H9 (cell line): ENCODE data around the gene NRCAM. TPM values are rescaled to one million over a fixed set of nuclear protein-coding genes. Genes with fewer than 3 reads are reported as not detected.

Experiments used
- DNase-seq: peaks from one replicate; pipeline ENCODE4 v3.0.0-alpha.2; 2017
- H2AFZ ChIP-seq: one replicate; pipeline ENCODE4 v1.6.1; 2013; ENCODE audit warnings: mild to moderate bottlenecking, low read length, control low read depth, moderate library complexity
- H2AK5ac ChIP-seq: 2 replicates; pipeline ENCODE4 v1.6.1; 2013; ENCODE audit warnings: low read length, control low read depth, mixed read lengths; ENCODE audit not compliant: insufficient read length
- H2BK120ac ChIP-seq: one replicate; pipeline ENCODE4 v1.6.1; 2013; ENCODE audit warnings: low read depth, mild to moderate bottlenecking, low read length, control low read depth, inconsistent platforms; ENCODE audit not compliant: poor library complexity, severe bottlenecking
- H2BK12ac ChIP-seq: 2 replicates; pipeline ENCODE4 v1.6.1; 2013; ENCODE audit warnings: low read length, control low read depth, mixed read lengths, low read depth; ENCODE audit not compliant: insufficient read length
- H2BK15ac ChIP-seq: 2 replicates; pipeline ENCODE4 v1.6.1; 2013; ENCODE audit warnings: low read depth, low read length, control low read depth
- H2BK20ac ChIP-seq: one replicate; pipeline ENCODE4 v1.6.1; 2013; ENCODE audit warnings: low read depth, mild to moderate bottlenecking, low read length, control low read depth, inconsistent platforms; ENCODE audit not compliant: poor library complexity, severe bottlenecking
- H2BK5ac ChIP-seq: 2 replicates; pipeline ENCODE4 v1.6.1; 2013; ENCODE audit warnings: low read length, control low read depth, mixed read lengths; ENCODE audit not compliant: insufficient read length
- H3K14ac ChIP-seq: 2 replicates; pipeline ENCODE4 v1.6.1; 2013; ENCODE audit warnings: low read length, control low read depth; ENCODE audit not compliant: insufficient read depth
- H3K18ac ChIP-seq: 2 replicates; pipeline ENCODE4 v1.6.1; 2013; ENCODE audit warnings: low read depth, mild to moderate bottlenecking, mixed read lengths, low read length, control low read depth; ENCODE audit not compliant: insufficient read length
- H3K23ac ChIP-seq: 2 replicates; pipeline ENCODE4 v1.6.1; 2013; ENCODE audit warnings: low read length, control low read depth, mixed read lengths, low read depth; ENCODE audit not compliant: insufficient read length
- H3K23me2 ChIP-seq: 2 replicates; pipeline ENCODE4 v1.6.1; 2013; ENCODE audit warnings: low read depth, mild to moderate bottlenecking, mixed read lengths, low read length, control low read depth; ENCODE audit not compliant: insufficient read length, poor library complexity, severe bottlenecking
- H3K27ac ChIP-seq: 2 replicates; pipeline ENCODE4 v1.5.1; 2013; ENCODE audit warnings: low read length, control low read depth, mixed read lengths, low read depth; ENCODE audit not compliant: insufficient read length
- H3K27me3 ChIP-seq: 2 replicates; pipeline ENCODE4 v1.6.1; 2013; ENCODE audit warnings: low read length, control low read depth, inconsistent platforms; ENCODE audit not compliant: insufficient read depth
- H3K4ac ChIP-seq: 2 replicates; pipeline ENCODE4 v1.6.1; 2013; ENCODE audit warnings: low read depth, mild to moderate bottlenecking, control low read depth, inconsistent platforms, low read length, moderate library complexity
- H3K4me1 ChIP-seq: 2 replicates; pipeline ENCODE4 v1.6.1; 2013; ENCODE audit warnings: low read length, control low read depth, inconsistent platforms; ENCODE audit not compliant: insufficient read depth
- H3K4me2 ChIP-seq: 2 replicates; pipeline ENCODE4 v1.6.1; 2013; ENCODE audit warnings: low read length, control low read depth, mixed read lengths; ENCODE audit not compliant: insufficient read length, insufficient read depth
- H3K56ac ChIP-seq: 2 replicates; pipeline ENCODE4 v1.6.1; 2013; ENCODE audit warnings: low read depth, mild to moderate bottlenecking, mixed read lengths, low read length, control low read depth; ENCODE audit not compliant: insufficient read length
- H3K79me1 ChIP-seq: 2 replicates; pipeline ENCODE4 v1.6.1; 2013; ENCODE audit warnings: low read depth, mild to moderate bottlenecking, moderate library complexity, low read length, control low read depth, inconsistent platforms; ENCODE audit not compliant: insufficient read depth, poor library complexity, severe bottlenecking
- H3K79me2 ChIP-seq: 2 replicates; pipeline ENCODE4 v1.6.1; 2013; ENCODE audit warnings: low read length, control low read depth, inconsistent platforms; ENCODE audit not compliant: insufficient read depth
- H3K9ac ChIP-seq: 2 replicates; pipeline ENCODE4 v1.6.1; 2013; ENCODE audit warnings: low read length, control low read depth, mixed read lengths; ENCODE audit not compliant: insufficient read length; ENCODE audit errors: extremely low read depth
- H3K9me3 ChIP-seq: one replicate; pipeline ENCODE4 v1.6.1; 2013; ENCODE audit warnings: low read depth, low read length, inconsistent platforms; ENCODE audit not compliant: control insufficient read depth
- H3T11ph ChIP-seq: one replicate; pipeline ENCODE4 v1.6.1; 2013; ENCODE audit warnings: mild to moderate bottlenecking, low read length, control low read depth, inconsistent platforms
- H4K20me1 ChIP-seq: one replicate; pipeline ENCODE4 v1.6.1; 2013; ENCODE audit not compliant: control insufficient read depth, insufficient read length, insufficient read depth
- H4K5ac ChIP-seq: 2 replicates; pipeline ENCODE4 v1.6.1; 2013; ENCODE audit warnings: low read depth, mild to moderate bottlenecking, mixed read lengths, low read length, control low read depth; ENCODE audit not compliant: insufficient read length
- H4K8ac ChIP-seq: replicated peaks from 2 replicates; pipeline ENCODE4 v1.6.1; 2013; ENCODE audit warnings: low read length, control low read depth, mixed read lengths, low read depth; ENCODE audit not compliant: insufficient read length
- H4K91ac ChIP-seq: 2 replicates; pipeline ENCODE4 v1.6.1; 2013; ENCODE audit warnings: low read depth, mild to moderate bottlenecking, moderate library complexity, mixed read lengths, low read length, control low read depth; ENCODE audit not compliant: insufficient read length
- H3K27ac Mint-ChIP-seq, 3 experiments: 2 replicates in 2 of 3; 3 replicates in 1 of 3; pipeline ENCODE4 v1.8.0; 2020 to 2021; ENCODE audit warnings: mixed read lengths in 3 of 3, mild to moderate bottlenecking in 1 of 3, moderate library complexity in 1 of 3
- H3K27me3 Mint-ChIP-seq: 2 replicates; pipeline ENCODE4 v1.8.0; 2021; ENCODE audit warnings: low read depth, mild to moderate bottlenecking, moderate library complexity, mixed read lengths
- H3K36me3 Mint-ChIP-seq, 3 experiments: 2 replicates in 2 of 3; 3 replicates in 1 of 3; pipeline ENCODE4 v1.8.0; 2020 to 2021; ENCODE audit warnings: low read depth in 3 of 3, mixed read lengths in 3 of 3; ENCODE audit not compliant: insufficient read depth in 1 of 3
- H3K4me1 Mint-ChIP-seq, 2 experiments: 2 replicates each; pipeline ENCODE4 v1.8.0; 2020; ENCODE audit warnings: mixed read lengths in 2 of 2
- H3K4me3 Mint-ChIP-seq, 2 experiments: 2 replicates in 1 of 2; 3 replicates in 1 of 2; pipeline ENCODE4 v1.8.0; 2020 to 2021; ENCODE audit warnings: mild to moderate bottlenecking in 2 of 2, mixed read lengths in 2 of 2, moderate library complexity in 1 of 2
- H3K9me3 Mint-ChIP-seq, 2 experiments: 2 replicates in 1 of 2; 3 replicates in 1 of 2; pipeline ENCODE4 v1.8.0; 2020; ENCODE audit warnings: mild to moderate bottlenecking in 2 of 2, mixed read lengths in 2 of 2, moderate library complexity in 1 of 2
- CTCF ChIP-seq: fragments of 200-600 bp; sonication (generic); conservative IDR thresholded peaks from 3 replicates; pipeline ENCODE4 v1.8.0; 2021; ENCODE audit warnings: antibody characterized with exemption, mild to moderate bottlenecking
- WGBS: extraction: QIAGEN DNeasy Blood & Tissue Kit; methylation state at CpG from one replicate; pipeline ENCODE4 v1.1.7; 2013; ENCODE audit warnings: missing lambda C conversion rate, low lambda C conversion rate, mixed read lengths; ENCODE audit not compliant: insufficient read length; ENCODE audit errors: extremely low coverage; 5-methylcytosine and 5-hydroxymethylcytosine counted together
- total RNA-seq: library from RNA; stranded (reverse); gene quantifications from 2 replicates; pipeline ENCODE4 v1.2.1, GENCODE V29; 2021

The NRCAM gene
- total RNA-seq, 1 experiment from 2014 or later, result 2.3 TPM

- H3K4ac ChIP-seq, result no peak overlapping the region
- Mint-ChIP-seq H3K9me3 (no peaks in the 10 kb centered on the region), H3K4me3 (no peak overlapping the region), H3K27ac (no peak overlapping the region), H3K36me3 (no peaks in the 10 kb centered on the region; a peak in 1 of 7 replicates), H3K4me1 (peaks cover 15 to 22% of the 10 kb centered on the region in 2 experiments), H3K27me3 (no peaks in the 10 kb centered on the region)
- H2BK20ac ChIP-seq, result no peak overlapping the region
- H2BK12ac ChIP-seq, result no peak overlapping the region
- H3K23ac ChIP-seq, result no peak overlapping the region
- H2BK120ac ChIP-seq, result no peak overlapping the region
- H3K14ac ChIP-seq, result no peak overlapping the region
- H3K27ac ChIP-seq, result no peak overlapping the region
- H3K79me1 ChIP-seq, result no peaks in the 10 kb centered on the region
- no peak overlapping the region for H4K91ac ChIP-seq
- no peak overlapping the region for H4K8ac ChIP-seq
- H3T11ph ChIP-seq, result no peak overlapping the region
- no peak overlapping the region for H3K18ac ChIP-seq
- no peak overlapping the region for H2AK5ac ChIP-seq
- DNase-seq, result no peak
- no peaks in the 10 kb centered on the region for H4K20me1 ChIP-seq
- H2BK15ac ChIP-seq, result no peak overlapping the region
- H3K4me2 ChIP-seq, result no peak overlapping the region
- no peak for TF ChIP-seq CTCF
- H3K56ac ChIP-seq, result no peak overlapping the region
- H3K23me2 ChIP-seq, result no peaks in the 10 kb centered on the region
- no peak overlapping the region for H2AFZ ChIP-seq
- H3K9me3 ChIP-seq, result no peaks in the 10 kb centered on the region
- H3K27me3 ChIP-seq, result no peaks in the 10 kb centered on the region
- WGBS, result no CpG with 5 or more reads among the region's 7 CpGs
- H3K79me2 ChIP-seq, result no peaks in the 10 kb centered on the region
- no peaks in the 10 kb centered on the region; the same call in 1 of the 2 replicates for H3K4me1 ChIP-seq
- no peak overlapping the region for H2BK5ac ChIP-seq
- H3K9ac ChIP-seq, result no peak overlapping the region
- no peak overlapping the region for H4K5ac ChIP-seq
These were observed 288.8 kb downstream of the NRCAM start for GRCh38 chr7:108167460-108167859.
